Hematopoietic multipotent progenitor cell (in vitro differentiated cells): ENCODE data around the gene TAC1. TPM values are rescaled to one million over a fixed set of nuclear protein-coding genes. Genes with fewer than 3 reads are reported as not detected.
"Not testable (repeated sequence)": the region's sequence is repeated elsewhere in the genome, so short reads cannot be mapped to it uniquely, and the experiment has no call there.

Experiments used
- DNase-seq, 3 donors: peaks; one replicate each; pipeline ENCODE4 v3.0.0-alpha.2; 2011 to 2015; ENCODE audit warnings: low read depth in 2 of 3, low spot score in 2 of 3
- total RNA-seq: library from RNA; depleted of rRNA; stranded (reverse); fragments of >200 nt; gene quantifications from one replicate; pipeline ENCODE4 v1.2.3, GENCODE V29; 2012

The TAC1 gene
- total RNA-seq, result not detected

DNA sequence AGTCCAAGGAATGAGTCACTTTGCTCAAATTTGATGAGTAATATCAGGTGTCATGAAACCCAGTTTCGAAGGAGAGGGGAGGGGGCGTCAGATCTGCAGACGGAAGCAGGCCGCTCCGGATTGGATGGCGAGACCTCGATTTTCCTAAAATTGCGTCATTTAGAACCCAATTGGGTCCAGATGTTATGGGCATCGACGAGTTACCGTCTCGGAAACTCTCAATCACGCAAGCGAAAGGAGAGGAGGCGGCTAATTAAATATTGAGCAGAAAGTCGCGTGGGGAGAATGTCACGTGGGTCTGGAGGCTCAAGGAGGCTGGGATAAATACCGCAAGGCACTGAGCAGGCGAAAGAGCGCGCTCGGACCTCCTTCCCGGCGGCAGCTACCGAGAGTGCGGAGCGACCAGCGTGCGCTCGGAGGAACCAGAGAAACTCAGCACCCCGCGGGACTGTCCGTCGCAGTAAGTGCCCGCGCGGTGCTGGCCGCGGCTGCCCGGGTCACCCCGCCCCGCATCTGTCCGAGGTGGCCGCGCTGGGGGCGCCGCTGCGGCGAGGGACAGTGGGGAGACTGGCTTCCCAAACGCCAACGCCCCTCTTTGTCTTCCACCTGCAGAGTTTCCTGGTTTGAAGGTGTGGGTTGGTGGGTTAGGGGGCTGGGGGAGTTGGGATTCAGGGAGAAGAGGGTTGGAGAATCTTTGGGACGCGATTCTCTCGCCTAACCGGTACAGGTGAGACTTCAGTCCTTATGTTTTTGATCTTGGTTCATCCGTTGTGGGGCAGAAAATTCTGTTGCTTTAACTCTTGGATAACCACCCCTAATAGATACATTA, at the start of gene TAC1:
Gene TAC1, plus strand, starts transcription at position 351 of the 829 bp plus-strand sequence. CDS start 527 bp downstream, outside the sequence.
- no peak for DNase-seq

DNA sequence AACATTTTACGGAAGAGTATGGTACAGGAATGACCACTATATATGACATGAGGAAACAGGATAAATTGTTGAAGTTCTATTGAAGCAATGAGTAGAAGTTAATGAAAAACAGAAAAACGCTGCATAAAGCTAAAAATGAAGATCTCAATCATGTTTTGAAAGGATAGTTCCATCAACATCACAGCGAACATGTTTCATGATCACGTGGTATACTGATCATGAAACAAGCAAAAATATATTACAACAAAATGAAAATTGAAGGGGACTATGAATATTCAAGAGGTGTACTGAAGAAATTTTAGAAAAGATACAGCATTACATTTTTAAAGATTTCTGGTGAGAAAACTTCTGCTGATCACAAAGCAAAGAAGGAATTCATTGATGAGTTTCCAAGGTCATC, 45.9 kb upstream of the TAC1 start:
- DNase-seq, result no peak

DNA sequence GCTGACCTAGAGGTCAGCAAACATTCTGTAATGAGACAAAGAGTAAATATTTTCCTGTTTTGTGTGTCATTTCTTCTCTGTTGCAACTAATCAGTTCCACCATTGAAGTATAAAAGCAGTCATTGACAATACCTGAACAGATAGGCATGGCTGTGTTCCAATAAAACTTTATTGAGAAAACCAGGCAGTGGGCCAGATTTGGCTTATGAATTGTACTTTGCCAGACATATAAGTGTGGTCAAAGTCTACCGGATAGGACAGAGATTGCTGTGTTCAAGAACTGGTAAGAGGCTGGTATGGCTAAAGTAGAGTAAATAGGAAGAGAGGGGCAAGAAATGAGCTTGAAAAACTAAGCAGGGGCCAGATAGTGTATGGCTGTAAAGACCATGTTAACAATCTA, 38.3 kb upstream of the TAC1 start:
- DNase-seq, result no peak

GRCh38 chr7:97694355-97694754, 37.5 kb upstream of the TAC1 start:
- DNase-seq, result no peak

DNA sequence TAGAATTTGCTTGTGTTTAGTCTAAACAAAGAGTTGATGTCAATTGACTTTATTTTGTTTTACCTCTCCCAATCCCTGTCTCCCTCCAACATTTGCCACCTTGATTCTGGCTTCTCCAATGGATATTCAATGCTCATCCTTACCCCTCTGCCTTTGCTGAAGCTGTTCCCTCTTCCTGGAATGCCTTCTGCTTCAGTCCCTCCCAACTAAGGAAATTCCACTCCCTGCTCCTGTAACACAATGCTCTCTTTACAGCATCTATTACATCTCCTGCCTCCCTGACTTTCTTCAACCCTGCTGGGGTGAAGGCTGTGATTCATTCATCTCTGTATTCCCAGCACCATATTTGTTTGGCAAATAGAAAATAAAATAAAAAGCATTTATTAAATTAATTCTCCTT, 34.5 kb upstream of the TAC1 start:
- no peak for DNase-seq

DNA sequence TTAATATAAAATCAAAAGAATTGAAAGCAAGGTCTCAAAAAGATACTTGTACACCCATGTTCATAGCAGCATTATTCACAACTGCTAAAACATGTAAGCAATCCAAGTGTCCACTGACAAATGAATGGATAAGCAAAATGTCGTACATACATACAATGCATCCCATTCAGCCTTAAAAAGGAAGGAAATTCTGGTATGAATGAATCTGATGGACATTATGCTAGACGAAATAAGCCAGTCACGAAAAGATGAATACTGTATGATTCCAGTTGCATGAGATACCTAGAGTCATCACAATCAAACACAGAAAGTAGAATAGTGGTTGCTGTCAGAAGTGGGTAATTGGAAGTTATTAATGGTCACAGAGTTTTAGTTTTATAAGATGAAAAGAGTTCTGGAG, 9.5 kb upstream of the TAC1 start:
- no peak for DNase-seq

DNA sequence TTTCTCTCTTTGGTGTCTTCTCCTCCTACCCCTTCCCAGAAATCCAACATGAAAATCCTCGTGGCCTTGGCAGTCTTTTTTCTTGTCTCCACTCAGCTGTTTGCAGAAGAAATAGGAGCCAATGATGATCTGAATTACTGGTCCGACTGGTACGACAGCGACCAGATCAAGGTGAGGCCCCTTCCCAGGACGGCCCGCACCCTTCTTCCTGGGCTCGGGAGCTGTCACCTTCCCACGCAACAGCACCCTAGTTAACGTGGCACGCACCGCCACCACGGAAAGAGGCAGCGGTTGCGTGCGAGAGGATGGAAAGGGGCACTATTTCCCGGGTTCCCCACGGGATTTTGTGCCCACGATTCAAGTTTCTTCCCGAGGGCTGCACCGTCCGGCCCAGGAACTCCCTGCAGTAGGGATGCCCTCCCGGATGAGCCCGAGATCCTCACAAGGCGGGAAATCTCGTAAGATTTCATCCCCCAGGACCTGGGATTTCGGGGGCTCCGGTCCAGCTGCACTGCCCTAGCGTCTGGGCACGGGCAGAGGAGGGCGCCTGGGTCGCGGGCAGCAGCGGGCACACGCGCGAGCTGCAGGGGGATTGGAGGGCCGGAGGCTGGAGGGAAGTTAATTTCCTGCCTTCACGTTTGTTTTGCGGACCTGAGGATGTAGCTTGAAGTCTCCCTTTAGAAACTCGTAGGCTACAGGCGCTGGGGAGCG, 834 bp downstream of the TAC1 start:
- DNase-seq, result no peak

DNA sequence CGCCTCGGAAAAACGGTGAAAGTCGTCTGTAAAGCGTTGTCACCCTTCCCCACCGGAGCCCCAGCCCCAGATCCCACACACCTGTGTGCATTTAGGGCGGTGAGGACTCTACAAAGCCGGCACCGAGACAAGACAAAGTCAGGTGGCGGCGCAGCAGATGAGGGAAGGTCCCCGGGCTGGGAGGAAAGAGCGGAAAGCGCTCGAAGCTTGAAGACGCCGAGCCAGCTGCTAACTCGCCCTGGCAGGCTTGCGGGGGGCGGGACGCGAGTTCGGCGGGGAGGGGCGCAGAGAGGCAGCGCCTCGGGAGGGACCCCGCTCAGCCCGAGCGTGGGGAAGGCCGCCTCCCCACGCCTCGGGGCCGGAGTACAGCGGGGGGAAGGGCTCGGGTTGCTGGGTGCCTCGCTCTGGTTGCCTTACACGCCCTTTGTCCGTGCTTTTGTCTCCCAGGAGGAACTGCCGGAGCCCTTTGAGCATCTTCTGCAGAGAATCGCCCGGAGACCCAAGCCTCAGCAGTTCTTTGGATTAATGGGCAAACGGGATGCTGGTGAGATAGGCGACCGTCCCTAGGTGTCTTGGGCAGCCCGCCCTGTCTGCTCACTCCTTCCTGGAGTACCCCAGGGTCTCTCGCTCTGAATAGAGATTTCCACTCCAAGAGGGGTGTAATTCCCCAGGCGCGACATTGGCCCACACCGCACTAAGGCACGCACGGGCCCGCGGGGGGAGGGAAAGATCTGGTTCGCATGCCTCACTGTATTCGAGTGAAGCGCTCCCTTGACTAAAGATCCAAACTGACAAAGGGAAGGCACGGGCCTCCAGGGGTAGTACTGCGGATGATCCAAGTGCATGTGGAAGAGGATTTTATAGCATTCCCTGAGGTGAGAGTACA, 1.6 kb downstream of the TAC1 start:
- DNase-seq, result no peak

DNA sequence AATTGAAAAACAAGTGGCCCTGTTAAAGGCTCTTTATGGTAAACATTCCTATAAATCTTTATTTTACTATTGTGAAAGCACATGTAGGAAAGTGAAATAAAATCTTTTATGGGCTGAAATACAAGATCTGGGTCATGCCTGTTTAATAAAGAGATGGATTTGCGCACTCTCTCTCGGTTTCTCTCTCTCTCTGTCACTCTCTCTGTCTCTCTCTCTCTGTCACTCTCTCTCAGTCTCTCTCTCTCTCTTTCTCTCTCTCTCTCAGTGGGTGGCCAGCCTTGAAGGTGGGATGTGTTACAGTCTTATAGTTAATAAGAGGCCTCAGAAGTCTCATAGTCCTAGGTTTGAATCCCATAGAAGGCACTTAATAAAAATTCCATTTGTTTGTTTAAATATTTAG, 2.4 kb downstream of the TAC1 start:
- DNase-seq, result no peak

DNA sequence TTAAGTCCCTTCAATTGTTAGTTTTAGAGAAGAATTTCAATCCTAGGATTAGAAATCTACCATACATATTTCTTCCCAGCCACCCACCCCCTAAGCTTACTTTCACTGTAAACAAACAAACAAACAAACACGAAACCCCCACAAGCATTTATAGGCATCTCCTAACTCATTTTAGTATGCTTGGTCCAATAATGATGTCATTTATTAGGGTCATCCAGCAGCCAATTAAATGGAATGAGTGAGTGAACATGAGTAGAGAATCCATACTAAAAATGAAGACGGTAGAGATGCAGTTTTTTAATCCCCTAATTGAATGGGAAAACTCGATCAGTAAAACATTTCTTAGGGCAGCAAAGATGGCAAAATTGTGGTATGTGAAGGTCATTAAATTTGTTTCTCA, 3.2 kb downstream of the TAC1 start:
- no peak for DNase-seq

- no peak for DNase-seq
These were observed 16.6 kb downstream of the TAC1 start for GRCh38 chr7:97748482-97748881.

DNA sequence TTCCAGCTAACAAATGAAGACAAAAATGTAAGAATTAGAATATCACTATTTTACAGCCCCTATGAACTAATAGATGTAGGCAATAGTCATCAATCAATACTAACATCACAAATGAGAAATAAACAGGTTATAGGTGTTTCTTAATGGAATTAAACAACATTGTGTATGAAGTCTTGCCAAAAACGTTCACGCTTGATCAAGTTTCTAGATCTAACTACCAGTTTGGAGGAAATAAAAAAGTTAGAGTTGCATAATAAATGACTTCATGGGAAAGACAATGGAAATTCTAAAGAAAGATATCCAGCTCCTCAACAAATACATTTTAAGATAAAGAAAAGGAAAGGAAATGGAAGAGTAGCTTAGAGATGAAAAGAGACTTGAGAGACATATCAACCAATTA, 19.7 kb downstream of the TAC1 start:
- no peak for DNase-seq

DNA sequence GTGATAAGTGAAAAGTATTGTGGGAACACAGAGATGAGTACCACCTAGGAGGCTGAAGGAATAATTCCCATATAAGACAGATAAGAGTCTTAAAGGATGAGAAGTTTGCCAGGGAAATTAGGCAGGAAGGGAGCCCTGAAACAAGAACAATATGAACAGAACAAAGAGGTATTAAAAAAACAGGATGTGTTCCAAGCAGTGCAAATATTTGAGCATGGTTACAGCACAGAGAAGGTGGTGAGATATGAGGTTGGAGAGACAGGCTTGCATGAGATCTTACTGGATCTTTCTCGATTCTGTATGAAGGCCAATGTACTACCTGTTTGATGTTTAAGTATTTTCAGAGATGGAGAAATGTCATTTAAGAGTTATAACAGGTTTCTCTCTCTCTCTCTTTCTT, 20.3 kb downstream of the TAC1 start:
- DNase-seq, result no peak

DNA sequence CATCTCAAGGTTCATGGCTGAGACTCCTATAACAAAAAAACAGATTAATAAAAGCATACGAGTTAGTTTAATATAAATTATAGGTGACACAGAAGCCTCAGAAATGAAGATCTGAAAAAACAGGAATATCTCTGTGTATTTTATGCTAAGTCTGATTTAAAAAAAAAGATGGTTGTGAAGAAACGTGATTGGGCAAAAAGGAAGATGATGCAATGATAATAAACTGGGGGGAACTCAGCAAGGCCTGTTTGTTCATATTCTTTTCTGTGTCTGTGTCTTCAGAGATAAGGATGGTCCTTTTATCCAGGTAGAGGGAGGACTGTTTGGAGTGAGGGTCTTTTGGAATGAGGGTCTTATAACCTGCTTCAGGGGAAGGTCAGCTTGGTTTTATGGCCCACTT, 25.9 kb downstream of the TAC1 start:
- no peak for DNase-seq

- DNase-seq, result no peak
These were observed 39.0 kb downstream of the TAC1 start for GRCh38 chr7:97770850-97771249.

DNA sequence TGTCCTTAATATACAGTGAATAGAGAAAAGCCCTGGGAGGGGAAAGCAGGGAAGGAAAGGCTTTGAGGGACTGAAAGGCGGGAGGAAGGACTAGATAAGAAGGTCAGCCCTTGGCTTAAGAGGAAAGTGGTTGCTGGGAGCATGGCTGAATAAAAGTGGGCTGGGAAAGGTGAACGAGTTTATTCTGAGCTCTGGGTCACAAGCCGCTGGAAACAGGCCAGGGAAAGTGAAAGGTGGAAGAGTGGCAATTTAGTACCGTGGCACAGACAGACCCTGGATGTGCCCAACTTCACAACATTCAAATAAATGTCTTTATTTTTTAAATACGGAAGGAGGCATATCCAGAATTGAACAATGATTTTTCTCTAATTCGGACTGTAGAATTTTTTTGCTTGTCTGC, 39.7 kb downstream of the TAC1 start:
- no peak for DNase-seq

GRCh38 chr7:97772045-97772901, 40.4 kb downstream of the TAC1 start:
- no peak for DNase-seq

- not testable (repeated sequence) for DNase-seq
These were observed 54.5 kb downstream of the TAC1 start for GRCh38 chr7:97786398-97786797.
